Mesothelial cell of epicardium (in vitro differentiated cells): ENCODE results near the gene ALK. TPM values are rescaled to one million over a fixed set of nuclear protein-coding genes. Genes with fewer than 3 reads are reported as not detected.

ENCODE experiments used
- DNase-seq, 2 experiments: peaks; one replicate each; pipeline ENCODE4 v3.0.0; 2021; ENCODE audit warnings: low spot score in 2 of 2; ENCODE audit not compliant: unreplicated experiment in 2 of 2
- H3K27ac Mint-ChIP-seq: 2 replicates; pipeline ENCODE4 v1.8.0; 2021; ENCODE audit warnings: mixed read lengths
- H3K27me3 Mint-ChIP-seq: 2 replicates; pipeline ENCODE4 v1.8.0; 2021; ENCODE audit warnings: low read depth, mixed read lengths
- H3K36me3 Mint-ChIP-seq: 2 replicates; pipeline ENCODE4 v1.8.0; 2021; ENCODE audit warnings: mixed read lengths
- H3K4me1 Mint-ChIP-seq: 2 replicates; pipeline ENCODE4 v1.8.0; 2021; ENCODE audit warnings: mixed read lengths
- H3K4me3 Mint-ChIP-seq: 2 replicates; pipeline ENCODE4 v1.8.0; 2021; ENCODE audit warnings: mild to moderate bottlenecking, moderate library complexity, mixed read lengths
- H3K9me3 Mint-ChIP-seq: 2 replicates; pipeline ENCODE4 v1.8.0; 2021; ENCODE audit warnings: mixed read lengths
- total RNA-seq: library from RNA; stranded (reverse); gene quantifications from 3 replicates; pipeline ENCODE4 v1.2.1, GENCODE V29; 2021
- TF ChIP-seq, protein P1 (sequence below): fragments of 200-600 bp; sonication (generic); IDR thresholded peaks from one replicate; pipeline ENCODE4 v1.5.0; 2021; ENCODE audit warnings: antibody characterized with exemption; ENCODE audit not compliant: unreplicated experiment

ALK gene
- total RNA-seq, 1 donor from 2014 or later: 0.13 TPM

DNA sequence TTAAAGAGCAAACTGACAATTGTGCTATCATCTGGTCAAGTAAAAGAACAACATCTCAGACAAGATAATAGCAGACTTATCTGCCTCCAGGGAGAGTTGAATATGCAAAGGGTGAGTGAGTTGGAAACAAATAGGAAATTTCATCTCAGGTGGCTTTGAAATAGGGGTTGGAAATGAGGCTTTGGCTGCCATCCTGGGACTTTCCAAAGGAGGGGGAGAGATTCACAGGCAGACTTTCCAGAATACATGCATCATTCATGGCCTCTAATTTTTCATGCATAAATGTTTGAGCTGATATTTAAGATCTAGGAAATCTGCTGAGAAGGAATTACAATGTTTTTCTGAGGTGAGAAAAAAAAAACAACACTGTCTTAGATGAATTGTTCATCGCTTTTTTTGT is 300.5 kb downstream of the ALK start:
- peaks cover 19% of the 10 kb centered on the region for H3K4me1 Mint-ChIP-seq
- no peak overlapping the region for H3K4me3 Mint-ChIP-seq
- TF ChIP-seq, protein P1, sequence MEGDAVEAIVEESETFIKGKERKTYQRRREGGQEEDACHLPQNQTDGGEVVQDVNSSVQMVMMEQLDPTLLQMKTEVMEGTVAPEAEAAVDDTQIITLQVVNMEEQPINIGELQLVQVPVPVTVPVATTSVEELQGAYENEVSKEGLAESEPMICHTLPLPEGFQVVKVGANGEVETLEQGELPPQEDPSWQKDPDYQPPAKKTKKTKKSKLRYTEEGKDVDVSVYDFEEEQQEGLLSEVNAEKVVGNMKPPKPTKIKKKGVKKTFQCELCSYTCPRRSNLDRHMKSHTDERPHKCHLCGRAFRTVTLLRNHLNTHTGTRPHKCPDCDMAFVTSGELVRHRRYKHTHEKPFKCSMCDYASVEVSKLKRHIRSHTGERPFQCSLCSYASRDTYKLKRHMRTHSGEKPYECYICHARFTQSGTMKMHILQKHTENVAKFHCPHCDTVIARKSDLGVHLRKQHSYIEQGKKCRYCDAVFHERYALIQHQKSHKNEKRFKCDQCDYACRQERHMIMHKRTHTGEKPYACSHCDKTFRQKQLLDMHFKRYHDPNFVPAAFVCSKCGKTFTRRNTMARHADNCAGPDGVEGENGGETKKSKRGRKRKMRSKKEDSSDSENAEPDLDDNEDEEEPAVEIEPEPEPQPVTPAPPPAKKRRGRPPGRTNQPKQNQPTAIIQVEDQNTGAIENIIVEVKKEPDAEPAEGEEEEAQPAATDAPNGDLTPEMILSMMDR: no peak
- H3K9me3 Mint-ChIP-seq: peaks cover 7% of the 10 kb centered on the region
- no peak for DNase-seq
- no peak overlapping the region for H3K27ac Mint-ChIP-seq
- no peaks in the 10 kb centered on the region for H3K36me3 Mint-ChIP-seq
- H3K27me3 Mint-ChIP-seq: no peaks in the 10 kb centered on the region

DNA sequence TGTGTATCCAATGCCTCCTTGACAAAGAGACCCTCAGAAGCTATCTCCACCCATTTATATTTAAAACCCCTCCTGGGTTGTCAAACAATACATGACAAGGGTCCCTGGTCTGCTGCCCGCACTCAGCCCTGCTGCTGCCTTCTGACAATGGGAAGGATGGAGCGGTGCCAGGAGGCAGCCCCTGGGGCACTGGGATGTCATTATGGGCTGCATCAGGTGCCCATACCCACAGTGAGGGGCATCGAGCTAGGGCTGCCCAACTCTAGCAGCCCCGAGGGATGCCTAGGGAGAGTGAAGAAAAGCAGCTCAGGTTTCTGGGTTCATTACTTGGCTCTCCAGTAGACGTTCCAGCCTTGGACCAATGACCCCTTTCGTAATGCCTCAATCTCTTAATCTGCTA is 301.7 kb downstream of the ALK start:
- TF ChIP-seq, protein P1: no peak
- Mint-ChIP-seq H3K9me3 (peaks cover 7% of the 10 kb centered on the region), H3K4me3 (no peak overlapping the region), H3K36me3 (no peaks in the 10 kb centered on the region), H3K27ac (no peak overlapping the region), H3K27me3 (no peaks in the 10 kb centered on the region), H3K4me1 (peaks cover 29% of the 10 kb centered on the region)
- DNase-seq: no peak

DNA sequence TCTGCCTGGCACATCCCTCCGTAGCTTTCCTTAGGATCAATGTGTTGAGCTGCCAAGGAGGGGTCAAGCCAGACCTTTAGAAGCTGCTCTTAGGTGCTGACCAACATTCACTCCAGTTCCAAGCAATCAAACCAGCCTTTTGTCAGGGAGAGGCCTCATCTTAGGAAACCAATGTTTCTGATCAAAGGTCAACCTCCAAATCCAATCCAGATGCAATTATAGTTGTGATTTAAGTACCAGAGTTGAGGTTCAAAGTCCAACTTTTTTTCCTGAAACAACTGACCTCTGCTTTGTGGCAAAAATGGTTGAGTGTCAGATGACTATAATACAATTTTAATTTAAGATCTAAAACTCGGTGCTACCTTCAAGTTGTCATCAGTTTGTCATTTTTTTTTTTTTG is 303.4 kb downstream of the ALK start:
- no peak overlapping the region for H3K27ac Mint-ChIP-seq
- DNase-seq: no peak
- H3K27me3 Mint-ChIP-seq: no peaks in the 10 kb centered on the region
- peaks cover 43% of the 10 kb centered on the region for H3K4me1 Mint-ChIP-seq
- TF ChIP-seq, protein P1: no peak
- H3K4me3 Mint-ChIP-seq: no peak overlapping the region
- H3K36me3 Mint-ChIP-seq: no peaks in the 10 kb centered on the region
- peaks cover 7% of the 10 kb centered on the region for H3K9me3 Mint-ChIP-seq

DNA sequence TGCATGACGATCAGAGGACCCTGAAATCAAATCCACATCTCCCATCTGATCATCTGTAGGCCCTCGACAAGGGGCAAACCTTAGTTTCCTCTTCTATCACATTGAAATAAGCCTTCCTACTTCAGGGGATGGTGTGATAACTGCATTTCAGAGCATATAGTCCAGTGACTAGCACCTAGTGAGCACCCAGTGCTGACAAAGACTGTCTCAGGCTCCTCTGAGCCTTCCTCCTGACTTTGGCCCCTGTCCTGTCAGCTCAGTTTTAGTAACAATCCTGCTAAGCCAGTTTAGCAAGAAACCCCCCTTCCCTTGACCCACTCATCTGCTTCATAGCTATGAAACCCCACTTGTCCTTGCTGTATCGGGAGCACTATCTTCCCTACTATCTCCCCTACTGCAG is 304.0 kb downstream of the ALK start:
- DNase-seq: no peak
- H3K4me1 Mint-ChIP-seq: peaks cover 43% of the 10 kb centered on the region
- H3K27ac Mint-ChIP-seq: no peak overlapping the region
- no peaks in the 10 kb centered on the region for H3K36me3 Mint-ChIP-seq
- H3K27me3 Mint-ChIP-seq: no peaks in the 10 kb centered on the region
- H3K4me3 Mint-ChIP-seq: no peak overlapping the region
- TF ChIP-seq, protein P1: no peak
- peaks cover 4% of the 10 kb centered on the region for H3K9me3 Mint-ChIP-seq

DNA sequence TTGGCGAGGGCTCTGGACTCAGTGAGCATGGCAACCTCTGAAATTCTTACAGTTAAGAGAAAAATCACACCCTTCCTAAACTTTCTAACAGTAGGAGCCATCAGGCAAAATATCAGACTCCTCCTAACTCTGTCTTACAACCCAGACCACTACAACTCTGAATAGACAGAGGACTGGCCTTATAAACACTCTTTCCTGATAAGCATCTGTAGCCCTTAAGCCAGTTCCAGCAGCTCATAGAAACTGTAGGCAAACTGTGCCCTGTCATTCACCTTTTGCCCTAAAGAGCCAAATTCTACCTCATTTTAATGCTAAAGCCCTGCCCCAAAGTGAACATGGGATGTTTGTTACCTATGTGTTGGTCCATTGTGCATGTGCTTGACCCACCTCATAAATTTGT is 304.8 kb downstream of the ALK start:
- TF ChIP-seq, protein P1: no peak
- Mint-ChIP-seq H3K4me3 (no peak overlapping the region), H3K27me3 (no peaks in the 10 kb centered on the region), H3K36me3 (no peaks in the 10 kb centered on the region), H3K27ac (no peak overlapping the region), H3K4me1 (peaks cover 43% of the 10 kb centered on the region), H3K9me3 (no peaks in the 10 kb centered on the region)
- no peak for DNase-seq

DNA sequence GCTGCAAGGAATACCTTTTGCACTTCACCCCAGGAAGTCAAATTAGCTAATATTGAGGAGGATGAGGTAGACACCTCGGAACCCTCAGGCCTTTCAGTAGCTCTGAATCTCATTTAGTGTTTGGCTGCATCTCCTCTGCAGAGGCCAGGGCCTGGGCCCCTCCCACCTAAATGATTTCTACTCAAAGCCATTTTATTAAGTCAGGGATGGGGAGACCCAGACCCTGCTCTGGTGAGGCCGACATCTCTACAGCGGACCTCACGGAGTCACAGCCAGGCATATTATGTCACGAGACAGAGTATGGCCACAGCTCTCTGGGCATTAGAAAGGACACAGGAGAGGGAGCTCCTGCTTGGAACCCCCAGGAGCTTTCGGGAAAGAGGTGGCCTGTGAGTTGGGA is 305.5 kb downstream of the ALK start:
- Mint-ChIP-seq H3K36me3 (no peaks in the 10 kb centered on the region), H3K9me3 (no peaks in the 10 kb centered on the region), H3K27ac (peak overlapping the region; percentile 59), H3K4me1 (peaks cover 43% of the 10 kb centered on the region), H3K27me3 (no peaks in the 10 kb centered on the region), H3K4me3 (no peak overlapping the region)
- DNase-seq: no peak
- TF ChIP-seq, protein P1: no peak
